Glomerular endothelial cell (primary cell): Measurements from ENCODE around the gene TTLL1. TPM values are rescaled to one million over a fixed set of nuclear protein-coding genes. Genes with fewer than 3 reads are reported as not detected.
"Not testable (repeated sequence)": the region's sequence is repeated elsewhere in the genome, so short reads cannot be mapped to it uniquely, and the experiment has no call there.

Experiments used
- DNase-seq: peaks from one replicate; pipeline ENCODE4 v3.0.0-alpha.2; 2011; ENCODE audit warnings: low read depth, low spot score; ENCODE audit errors: extremely low read depth
- total RNA-seq: library from RNA; depleted of rRNA; stranded (reverse); fragments of >200 nt; gene quantifications from 2 replicates; pipeline ENCODE4 v1.2.3, GENCODE V29; 2015

Gene TTLL1
- total RNA-seq, 1 donor from 2014 or later, result 11.7 TPM

DNA sequence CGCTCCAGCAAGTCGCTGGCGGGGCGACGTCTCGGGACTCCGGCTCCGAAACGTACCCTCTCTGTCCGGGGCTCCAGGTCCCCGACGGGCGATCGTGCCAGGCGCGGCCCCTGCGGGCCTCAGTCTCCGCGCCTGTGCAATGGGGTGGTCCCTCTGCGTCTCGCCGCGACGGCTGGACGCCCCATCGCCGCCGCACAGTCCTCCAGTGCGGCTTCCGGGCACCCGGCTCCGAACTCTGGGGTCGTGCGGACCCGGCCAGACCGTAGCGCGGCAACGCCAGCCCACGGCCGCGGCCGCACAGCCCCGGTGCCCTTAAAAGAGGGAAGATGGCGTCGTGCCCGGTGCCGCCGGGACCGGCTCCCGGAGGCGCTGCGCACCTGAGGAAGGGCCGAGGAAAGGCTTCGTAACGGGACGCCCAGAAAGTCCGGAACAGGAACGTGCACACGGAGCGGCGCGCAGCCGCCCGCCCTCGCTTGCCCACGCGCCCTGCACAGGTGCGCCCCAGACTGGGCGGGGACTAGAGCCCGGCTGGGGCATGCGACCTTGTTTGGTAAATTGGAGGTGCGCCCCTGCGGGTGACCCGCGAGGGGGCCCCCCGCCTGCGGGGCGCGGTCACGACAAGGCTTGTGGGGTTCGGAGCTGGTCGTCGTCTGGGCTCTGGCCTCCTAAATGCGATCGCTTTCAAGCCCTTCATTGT lies 21.9 kb upstream of the TTLL1 start:
- no peak for DNase-seq

DNA sequence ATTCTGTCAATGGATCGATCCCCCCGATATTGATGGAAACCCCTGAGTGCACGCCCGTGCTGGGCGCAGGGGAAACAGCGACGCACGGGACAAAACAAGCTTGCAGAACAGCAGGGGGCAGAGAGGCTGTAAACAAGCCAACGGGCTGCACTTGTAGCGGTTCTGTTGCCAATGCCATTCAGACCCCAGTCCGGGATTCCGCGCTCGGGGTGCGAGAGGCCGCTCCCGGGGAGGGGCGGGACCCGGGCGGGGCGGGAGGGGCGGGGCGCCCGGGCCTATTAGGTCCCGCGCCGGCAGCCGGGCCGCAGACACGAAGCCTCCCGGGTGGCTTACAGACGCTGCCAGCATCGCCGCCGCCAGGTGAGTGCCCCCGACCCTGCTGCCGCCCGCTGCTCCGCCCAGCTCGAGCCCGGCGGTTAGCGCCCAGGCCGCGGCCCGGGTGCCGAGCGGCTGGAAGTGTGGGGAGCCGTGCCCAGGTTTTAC lies 21.3 kb upstream of the TTLL1 start, which contains the start of gene BIK:
Gene BIK (plus strand): TSS at position 307 of the 483 bp plus-strand sequence. CDS start 13,273 bp downstream, outside the sequence.
- no peak for DNase-seq

DNA sequence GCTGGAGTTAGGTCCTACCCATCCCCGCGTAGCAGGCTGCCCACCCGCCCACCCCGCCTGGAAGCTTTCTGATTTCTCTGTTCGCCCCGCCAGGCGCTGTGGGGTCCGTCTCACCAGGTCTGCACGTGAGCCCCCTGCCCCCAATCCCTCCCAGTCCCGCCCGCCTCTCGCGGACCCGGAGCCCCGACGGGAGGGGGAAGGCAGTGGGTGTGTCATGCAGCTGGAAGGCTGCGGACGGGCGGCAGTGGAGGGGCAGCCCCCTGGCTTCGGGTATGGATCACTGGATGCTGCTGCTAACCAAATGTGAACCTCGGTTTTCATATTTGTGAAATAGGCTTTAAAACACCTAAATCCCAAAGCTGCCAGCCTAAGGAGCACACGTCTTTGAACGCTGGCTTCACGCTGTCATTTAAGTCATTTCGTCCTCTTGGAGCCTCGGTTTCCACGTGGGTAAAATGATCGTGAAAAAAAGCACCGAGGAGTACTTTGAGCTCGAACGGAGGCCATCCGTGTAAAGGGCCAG lies 20.8 kb upstream of the TTLL1 start:
- no peak for DNase-seq

DNA sequence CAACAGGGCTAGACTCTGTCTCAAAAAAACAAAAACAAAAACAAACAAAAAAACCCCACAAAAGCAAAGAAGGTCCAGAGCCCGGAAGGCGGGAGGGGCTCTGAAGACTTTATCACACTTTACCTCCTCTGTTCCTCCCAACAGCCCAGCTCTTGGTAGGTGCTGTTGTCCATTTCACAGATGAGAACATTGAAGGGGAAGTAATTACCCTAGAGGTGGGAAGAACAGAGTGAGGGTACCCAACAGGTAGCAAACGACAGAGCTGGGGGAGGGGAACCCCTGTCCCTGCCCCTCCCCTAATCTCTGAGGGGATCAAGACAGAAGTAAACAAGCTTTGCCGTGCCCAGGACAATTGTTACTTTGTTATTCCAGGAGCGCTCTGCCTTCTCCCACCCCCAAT lies 20.3 kb upstream of the TTLL1 start:
- DNase-seq, result no peak

DNA sequence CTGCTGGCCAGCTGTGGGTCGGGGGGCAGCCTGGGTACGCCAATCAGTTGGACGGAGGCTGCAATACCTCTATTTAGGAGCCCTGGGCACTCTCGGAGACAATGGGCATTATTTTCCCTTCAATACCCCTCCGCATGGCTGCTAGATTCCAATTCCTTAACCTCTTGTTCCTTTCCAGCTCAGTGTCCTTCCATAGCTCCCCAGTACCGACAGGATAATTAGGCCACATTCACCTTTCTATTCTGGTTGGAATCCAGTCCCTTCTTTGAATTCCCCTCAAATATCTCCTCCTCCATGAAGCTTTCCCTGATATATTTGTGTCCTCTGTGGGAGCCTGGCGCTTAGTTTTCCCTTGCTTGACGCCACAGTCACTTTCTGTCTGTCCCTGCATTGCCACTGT lies 17.1 kb upstream of the TTLL1 start:
- no peak for DNase-seq

DNA sequence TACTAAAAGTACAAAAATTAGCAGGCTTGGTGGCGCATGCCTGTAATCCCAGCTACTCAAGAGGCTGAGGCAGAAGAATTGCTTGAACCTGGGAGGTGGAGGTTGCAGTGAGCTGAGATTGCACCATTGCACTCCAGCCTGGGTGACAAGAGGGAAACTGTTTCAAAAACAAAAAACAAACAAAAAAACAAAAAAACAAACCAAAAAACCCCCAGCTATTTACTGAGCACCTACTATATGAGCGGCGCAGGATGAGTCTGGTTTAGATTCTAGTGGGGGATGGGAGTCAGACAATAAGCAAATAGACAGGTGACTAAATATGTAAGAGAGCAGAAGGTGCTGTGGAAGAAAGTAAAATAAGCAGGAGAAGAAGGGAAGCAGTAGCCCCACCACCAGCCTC lies 15.8 kb upstream of the TTLL1 start:
- not testable (repeated sequence) for DNase-seq

DNA sequence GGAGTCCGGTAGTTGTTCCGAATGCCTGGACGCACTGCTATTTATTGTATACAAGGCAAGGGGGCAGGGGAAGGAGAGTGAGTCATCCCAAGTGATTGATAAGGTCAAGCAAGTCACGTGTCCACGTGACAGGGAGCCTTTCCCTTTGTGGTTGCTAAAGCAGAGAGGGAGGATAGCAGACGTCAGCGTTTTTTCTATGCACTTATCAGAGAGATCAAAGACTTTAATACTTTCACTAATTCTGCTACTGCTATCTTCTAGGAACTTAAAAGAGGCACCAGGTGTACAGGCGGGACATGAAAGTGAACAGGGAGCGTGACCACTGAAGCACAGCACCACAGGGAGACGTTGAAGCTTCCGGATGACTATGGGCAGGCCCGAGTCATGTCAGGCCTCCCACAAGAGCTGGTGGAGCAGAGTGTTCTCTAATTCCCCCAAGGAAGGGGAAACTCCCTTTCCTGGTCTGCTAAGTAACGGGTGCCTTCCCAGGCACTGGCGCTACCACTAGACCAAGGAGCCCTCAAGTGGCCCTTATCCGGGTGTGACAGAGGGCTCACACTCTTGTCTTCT lies 14.9 kb upstream of the TTLL1 start:
- not testable (repeated sequence) for DNase-seq

DNA sequence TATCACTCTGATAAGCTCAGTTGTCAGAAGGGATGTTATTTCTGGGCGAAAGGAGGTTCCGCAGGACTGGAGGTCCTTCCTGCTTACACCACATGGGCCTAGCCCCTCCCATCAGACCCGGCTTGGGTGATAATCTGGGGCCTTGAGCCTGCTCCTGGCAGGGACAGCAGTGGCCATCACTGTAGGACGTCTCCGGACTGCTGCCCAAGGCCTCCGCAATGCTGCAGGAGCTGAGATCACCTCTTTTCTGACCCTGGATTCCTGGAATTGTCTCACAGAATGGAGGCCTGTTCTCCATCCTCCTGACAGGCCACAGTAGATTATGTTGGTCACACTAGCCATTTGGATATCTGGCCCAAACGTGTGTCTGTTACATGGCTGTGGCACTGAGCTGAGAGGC lies 12.1 kb upstream of the TTLL1 start:
- DNase-seq, result no peak

DNA sequence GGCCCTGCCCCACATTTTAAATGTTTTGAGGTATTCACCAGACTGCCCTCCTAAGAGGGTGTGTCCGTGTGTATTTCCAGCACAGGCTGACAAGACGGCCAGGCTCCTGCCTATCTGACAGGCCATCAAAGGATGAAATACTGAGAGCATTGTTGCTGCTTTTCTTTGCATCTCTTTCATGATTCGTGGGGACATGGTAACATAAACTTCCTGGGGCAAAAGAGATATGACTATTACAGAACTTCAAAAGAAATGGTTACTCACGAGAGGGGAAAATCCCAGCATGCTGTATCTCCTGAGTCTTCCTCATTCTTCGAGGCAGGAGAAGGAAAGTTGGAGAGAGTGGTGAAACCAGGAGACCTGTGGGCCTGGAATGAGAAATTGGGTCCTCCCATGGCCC lies 11.0 kb upstream of the TTLL1 start:
- DNase-seq, result no peak

DNA sequence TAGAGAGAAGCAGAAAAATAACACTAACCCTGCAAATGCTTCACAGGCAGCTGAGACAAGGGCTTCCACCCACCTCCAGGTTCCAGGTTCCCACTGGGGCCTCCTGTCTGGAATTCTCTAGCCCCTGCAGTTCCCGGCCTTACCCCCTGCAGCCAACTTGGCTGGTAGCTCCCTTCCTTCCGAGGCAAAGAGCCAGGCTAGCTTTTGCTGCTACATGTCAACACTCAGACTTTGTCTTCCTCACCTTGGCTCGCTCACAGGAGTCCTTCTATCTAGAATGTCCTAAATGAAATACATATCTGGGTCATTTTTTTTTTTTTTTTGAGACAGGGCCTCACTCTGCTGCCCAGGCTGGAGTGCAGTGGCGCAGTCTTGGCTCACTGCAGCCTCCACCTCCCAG lies 9.9 kb upstream of the TTLL1 start:
- no peak for DNase-seq

DNA sequence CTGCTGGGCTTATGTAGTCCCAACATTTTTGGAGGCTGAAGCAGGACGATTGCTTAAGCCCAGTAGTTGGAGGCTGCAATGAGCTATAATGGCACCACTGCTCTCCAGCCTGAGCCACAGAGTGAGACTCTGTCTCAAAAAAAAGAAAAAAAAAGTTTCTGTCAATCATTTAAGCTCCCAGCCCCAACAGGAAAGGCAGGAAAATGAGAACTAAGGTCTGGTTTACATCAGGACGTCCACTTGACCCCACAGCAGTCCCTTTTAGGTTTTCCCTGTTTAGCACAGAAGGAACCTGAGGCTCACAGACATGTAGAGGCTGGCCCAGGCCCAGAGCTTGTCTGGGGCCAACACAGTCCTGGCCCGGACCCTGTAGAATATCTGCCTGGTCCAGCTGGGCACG lies 9.2 kb upstream of the TTLL1 start:
- no peak for DNase-seq

DNA sequence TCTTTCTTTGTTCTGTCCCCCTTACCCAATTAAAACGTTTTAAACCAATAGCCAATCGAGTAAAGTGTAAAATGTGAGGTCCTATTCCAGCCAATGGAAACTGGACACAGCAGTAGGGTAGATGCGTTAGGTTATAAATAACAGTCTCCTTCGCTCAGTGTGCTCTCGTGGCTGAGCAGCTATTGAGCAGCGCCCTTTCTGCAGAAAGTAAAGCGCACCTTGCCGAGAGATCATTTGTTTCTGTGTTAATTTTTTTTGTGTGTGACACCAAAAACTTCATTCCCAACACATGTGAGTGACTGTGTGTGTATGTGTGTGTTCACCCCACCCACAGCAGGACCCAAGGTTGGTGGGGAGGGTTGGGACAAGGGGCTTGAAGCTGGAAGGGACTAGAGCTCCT lies 7.2 kb upstream of the TTLL1 start:
- no peak for DNase-seq

DNA sequence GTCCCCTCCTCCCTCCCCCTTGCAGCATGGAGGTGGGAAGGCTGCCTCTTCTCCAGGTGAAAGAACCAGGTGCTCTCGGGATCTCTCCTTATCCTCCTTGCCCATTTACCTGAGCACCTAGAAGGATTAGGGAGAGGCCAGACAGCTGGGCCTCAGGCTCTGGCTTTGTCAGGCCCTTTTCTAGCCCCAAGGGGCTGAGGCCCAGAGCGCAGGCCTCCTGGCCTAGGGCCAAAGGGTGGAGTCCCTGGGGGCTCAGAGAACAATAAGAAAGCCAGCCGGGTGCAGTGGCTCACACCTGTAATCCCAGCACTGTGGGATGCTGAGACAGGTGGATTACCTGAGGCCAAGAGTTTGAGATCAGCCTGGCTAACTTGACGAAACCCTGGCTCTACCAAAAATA lies 5.4 kb upstream of the TTLL1 start:
- DNase-seq, result no peak

DNA sequence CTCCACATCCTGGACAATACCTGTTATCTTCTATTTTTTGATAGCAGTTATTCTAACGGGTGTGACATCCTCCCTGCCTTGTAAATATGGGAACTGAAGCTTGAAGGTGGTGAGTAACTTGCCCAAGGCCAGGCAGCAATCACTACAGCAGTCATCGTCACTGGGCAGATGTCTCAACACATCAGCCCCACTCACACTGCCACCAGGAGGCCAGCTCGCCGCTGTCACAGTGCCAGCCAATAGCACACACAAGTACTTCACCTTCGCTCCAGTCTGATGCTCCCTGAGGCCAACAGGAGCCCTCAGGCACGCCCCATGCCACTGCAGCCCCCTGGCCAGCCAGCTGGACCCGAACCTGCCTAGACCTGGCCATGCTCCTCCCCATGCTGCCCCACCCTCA lies 4.9 kb upstream of the TTLL1 start:
- DNase-seq, result no peak

DNA sequence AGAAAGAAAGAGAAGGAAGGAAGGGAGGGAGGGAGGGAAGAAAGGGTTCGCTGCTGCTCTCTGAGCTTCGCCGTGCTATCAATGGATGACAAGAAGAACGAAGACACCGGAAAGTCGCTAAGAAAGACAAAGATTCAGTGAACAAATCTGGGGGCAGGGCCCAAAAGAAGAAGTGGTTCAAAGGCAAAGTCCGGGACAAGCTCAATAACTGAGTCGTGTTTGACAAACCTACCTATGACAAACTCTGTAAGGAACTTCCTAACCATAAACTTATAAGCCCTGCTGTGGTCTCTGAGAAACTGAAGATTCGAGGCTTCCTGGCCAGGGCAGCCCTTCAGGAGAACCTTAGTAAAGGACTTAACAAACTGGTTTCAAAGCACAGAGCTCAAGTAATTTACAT lies 2.9 kb upstream of the TTLL1 start:
- no peak for DNase-seq

DNA sequence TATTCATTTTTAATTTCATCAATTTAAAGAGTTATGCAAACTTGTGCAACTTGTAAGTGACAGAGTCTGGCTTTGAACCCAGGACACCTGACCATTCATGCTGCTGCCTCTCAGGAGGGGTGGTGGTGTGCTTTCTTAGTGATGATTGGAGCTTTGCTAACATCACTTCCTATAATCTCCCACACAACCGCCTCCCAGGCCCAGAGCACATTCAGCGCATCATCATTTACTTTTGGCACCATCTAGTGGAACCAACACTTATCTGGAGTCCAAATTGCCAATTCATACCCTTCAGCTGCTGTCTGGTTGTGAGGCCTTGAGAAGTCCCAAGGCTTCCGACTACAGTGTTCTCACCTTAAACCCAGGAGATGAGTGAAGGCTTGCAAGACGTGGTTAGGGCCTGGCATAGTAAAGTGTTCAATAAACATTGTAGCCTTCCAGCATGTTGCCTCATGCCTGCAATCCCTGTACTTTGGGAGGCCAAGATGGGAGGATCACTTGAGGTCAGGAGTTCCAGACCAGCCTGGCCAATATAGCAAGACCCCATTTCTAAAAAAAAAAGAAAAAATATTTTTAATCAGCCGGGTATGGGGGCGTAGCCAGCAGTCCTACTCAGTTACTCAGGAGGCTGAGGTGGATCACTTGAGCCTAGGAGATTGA lies 1.1 kb upstream of the TTLL1 start:
- DNase-seq, result peak; percentile 61

DNA sequence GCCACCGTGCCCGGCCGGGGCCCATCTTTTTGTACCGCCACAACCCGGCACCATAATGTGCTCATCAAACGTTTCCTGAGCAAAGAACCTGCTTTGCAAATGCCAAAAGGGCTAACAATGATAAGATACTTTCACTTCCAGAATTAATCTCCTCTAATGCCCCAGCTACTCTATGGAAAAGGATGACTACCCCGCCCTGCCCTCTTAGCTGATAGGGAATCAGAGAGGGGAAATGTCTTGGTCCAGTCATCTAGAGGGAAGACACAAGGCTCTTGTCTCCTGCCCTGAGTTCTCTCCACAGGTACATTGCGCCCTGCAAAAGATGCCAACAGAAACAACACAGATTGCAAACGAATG lies 586 bp downstream of the TTLL1 start:
- no peak for DNase-seq

DNA sequence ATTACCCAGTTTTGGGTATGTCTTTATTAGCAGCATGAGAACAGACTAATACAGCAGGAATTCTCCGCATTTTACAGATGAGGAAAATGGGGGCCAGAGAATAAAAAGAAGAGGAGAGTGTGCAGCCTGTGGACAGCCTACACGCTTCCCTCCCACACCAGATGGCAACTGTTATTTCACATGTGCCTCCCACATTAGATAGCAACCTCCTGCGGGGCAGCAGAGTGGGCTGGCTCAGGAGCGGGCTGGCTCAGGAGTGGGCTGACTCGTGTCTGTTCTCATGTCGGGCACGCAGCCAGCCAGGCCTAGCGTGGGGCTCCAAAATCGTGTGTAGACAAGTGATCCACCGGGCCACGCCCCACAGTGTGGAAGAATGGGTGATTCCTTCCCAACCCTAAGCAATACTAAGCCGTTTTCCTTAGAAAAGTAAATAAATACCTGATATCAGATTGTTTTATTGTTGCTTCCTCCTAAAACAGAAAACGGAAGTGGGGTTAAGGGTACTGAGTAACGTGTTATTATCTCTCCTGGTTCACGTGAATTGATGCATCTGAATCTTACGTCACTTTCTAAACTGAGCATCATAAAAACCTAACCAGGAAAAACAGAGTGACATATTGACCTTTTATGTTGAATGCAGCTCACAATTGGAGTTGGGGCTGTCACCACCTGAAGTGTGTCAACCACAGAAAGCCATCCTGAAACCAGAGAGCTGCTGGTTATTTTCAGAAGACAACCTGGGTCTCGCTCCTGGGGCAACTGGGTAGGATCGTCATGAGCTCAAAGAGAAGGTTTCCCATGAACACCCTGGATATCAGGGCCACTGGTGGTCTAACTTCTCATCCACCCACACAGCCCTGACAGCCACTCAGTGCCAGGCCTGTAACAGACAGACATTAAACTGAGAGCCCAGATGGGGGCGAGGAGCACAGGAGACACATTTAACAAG lies 3.3 kb downstream of the TTLL1 start:
- no peak for DNase-seq

DNA sequence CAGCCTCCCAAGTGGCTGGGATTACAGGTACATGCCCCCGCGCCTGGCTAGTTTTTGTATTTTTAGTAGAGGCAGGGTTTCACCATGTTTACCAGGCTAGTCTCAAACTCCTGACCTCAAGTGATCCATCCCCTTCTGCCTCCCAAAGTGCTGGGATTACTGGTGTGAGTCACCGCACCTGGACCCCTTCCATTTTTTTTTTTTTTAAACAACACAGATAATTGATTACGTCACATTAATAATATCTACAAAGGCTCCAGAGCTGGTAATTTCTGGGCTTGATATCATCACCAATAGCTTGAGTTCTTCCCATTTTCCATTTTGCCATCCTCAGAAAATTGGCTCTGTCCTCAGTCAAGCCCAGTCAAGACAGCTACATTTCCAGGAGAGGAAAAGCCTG lies 7.2 kb downstream of the TTLL1 start:
- DNase-seq, result no peak

DNA sequence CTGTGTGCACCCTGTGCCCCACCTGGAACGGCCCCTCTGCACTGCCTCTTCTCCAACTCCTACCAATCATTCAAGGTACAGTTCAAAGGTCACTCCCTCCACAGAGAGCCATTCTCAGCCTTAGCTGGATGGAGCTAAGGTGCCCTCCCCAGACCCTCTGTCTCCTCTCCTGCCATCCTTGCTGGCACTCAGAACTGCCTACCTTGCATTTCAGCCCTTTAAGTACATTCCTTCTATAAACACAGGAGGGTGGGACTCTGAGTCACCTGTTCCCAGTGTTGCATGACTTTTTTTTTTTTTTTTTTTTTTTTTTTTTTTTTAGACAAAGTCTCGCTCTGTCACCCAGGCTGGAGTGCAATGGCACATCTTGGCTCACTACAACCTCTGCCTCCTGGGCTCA lies 8.6 kb downstream of the TTLL1 start:
- DNase-seq, result no peak

DNA sequence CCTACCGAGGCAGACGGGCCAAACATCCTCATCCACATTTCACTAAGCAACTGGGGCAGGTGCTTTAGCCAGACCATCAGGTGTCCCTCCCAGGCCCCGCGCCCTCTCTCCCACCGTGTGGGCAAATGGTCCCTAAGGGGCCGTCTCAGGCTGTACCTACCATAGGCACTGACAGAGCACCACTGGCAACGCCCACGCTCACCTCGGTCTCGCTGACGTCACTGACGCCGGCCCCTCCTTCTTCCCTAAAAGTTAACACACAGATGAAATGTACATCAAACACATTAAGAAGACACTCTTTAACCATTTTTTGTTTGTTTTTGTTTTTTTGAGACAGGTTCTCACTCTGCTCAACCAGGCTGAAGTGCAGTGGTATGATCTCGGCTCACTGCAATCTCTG lies 9.4 kb downstream of the TTLL1 start:
- no peak for DNase-seq
